Measurements from ENCODE around the gene MEGF8. TPM values are rescaled to one million over a fixed set of nuclear protein-coding genes. Genes with fewer than 3 reads are reported as not detected.

Gene MEGF8
- total and polyA plus RNA-seq, 2 donors (not counting 3 experiments of a cell fraction or from before 2014, with no cell fraction given): 20.6 to 39.6 TPM

GRCh38 chr19:42294471-42295137 is 30.8 kb upstream of the MEGF8 start:
- FAIRE-seq (no peak), DNase-seq (ENCODE audit: low read depth, low spot score) (no peak)
- H3K9ac ChIP-seq (replicated peaks; ENCODE audit: extremely low read depth, insufficient read depth, low read length): no peak overlapping the region
- TF ChIP-seq MYC (IDR thresholded peaks at IDR 0.05; ENCODE audit: low read depth, low read length) (no peak), POLR2AphosphoS5 (IDR thresholded peaks at IDR 0.05; ENCODE audit: insufficient read depth, low read depth, low read length) (no peak), FOS (IDR thresholded peaks at IDR 0.05; ENCODE audit: borderline replicate concordance, insufficient read depth, low read length) (no peak), POLR2A (IDR thresholded peaks at IDR 0.05; ENCODE audit: low read depth, low read length) (no peak), JUN (IDR thresholded peaks at IDR 0.05; ENCODE audit: borderline replicate concordance, insufficient read depth, insufficient read length, low read depth) (no peak), EZH2 (IDR thresholded peaks at IDR 0.05; ENCODE audit: borderline replicate concordance, low read depth, low read length, severe bottlenecking) (no peak), GATA2 (IDR thresholded peaks at IDR 0.05; ENCODE audit: insufficient read depth, insufficient read length, low read depth, low read length) (no peak)
- TF ChIP-seq, protein P1, sequence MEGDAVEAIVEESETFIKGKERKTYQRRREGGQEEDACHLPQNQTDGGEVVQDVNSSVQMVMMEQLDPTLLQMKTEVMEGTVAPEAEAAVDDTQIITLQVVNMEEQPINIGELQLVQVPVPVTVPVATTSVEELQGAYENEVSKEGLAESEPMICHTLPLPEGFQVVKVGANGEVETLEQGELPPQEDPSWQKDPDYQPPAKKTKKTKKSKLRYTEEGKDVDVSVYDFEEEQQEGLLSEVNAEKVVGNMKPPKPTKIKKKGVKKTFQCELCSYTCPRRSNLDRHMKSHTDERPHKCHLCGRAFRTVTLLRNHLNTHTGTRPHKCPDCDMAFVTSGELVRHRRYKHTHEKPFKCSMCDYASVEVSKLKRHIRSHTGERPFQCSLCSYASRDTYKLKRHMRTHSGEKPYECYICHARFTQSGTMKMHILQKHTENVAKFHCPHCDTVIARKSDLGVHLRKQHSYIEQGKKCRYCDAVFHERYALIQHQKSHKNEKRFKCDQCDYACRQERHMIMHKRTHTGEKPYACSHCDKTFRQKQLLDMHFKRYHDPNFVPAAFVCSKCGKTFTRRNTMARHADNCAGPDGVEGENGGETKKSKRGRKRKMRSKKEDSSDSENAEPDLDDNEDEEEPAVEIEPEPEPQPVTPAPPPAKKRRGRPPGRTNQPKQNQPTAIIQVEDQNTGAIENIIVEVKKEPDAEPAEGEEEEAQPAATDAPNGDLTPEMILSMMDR (IDR thresholded peaks at IDR 0.05; ENCODE audit: extremely low read depth in 1 of 2, insufficient read depth in 1 of 2, low read depth in 1 of 2, low read length in 2 of 2): no peak
- TF ChIP-seq, protein P2, sequence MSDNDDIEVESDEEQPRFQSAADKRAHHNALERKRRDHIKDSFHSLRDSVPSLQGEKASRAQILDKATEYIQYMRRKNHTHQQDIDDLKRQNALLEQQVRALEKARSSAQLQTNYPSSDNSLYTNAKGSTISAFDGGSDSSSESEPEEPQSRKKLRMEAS (IDR thresholded peaks at IDR 0.05; ENCODE audit: insufficient read depth, insufficient read length): no peak
- no peaks in the 10 kb centered on the region for H4K20me1 ChIP-seq (replicated peaks; ENCODE audit: control insufficient read depth, extremely low read depth, insufficient read depth, low read length)
- H2AFZ ChIP-seq (ENCODE audit: low read depth, low read length): no peak overlapping the region
- CTCF ChIA-PET: interaction anchor here (1.0 to 6.7 kb wide), 3 partner anchors 16 to 51 kb away, joined by 4 to 60 read pairs (median 8); no protein-coding TSS in a partner anchor
- H3K4me1 ChIP-seq (ENCODE audit: control insufficient read depth, extremely low read depth, insufficient read depth, low read length): no peaks in the 10 kb centered on the region
- intact Hi-C loops (cut with micrococcal nuclease): no loop called here
- dilution Hi-C loops (cut with MboI; ENCODE audit: extremely low pct_ligation_motif_present, low sequenced_read_pairs): no loop called here
- H3K9me3 ChIP-seq (replicated peaks; ENCODE audit: control insufficient read depth, insufficient read depth, low read length): no peaks in the 10 kb centered on the region
- H3K27me3 ChIP-seq (ENCODE audit: control insufficient read depth in 2 of 2, insufficient read depth in 2 of 2, low read length in 2 of 2): no peaks in the 10 kb centered on the region
- H3K36me3 ChIP-seq (ENCODE audit: control insufficient read depth in 2 of 2, extremely low read depth in 1 of 2, insufficient read depth in 2 of 2, low read length in 2 of 2): peaks cover 14 to 58% of the 10 kb centered on the region in 2 experiments
- POLR2A ChIA-PET: no interaction called here
- BruUV-seq (replicated peaks): no TSS peak
- no peak overlapping the region for H3K4me2 ChIP-seq (ENCODE audit: insufficient read depth, low read length)
- H3K4me3 ChIP-seq (replicated peaks in 1 of 3; ENCODE audit: insufficient read depth in 1 of 3, low read depth in 1 of 3, low read length in 3 of 3): no peak overlapping the region
- H3K9me1 ChIP-seq (replicated peaks; ENCODE audit: control insufficient read depth, extremely low read depth, insufficient read depth, low read length): no peaks in the 10 kb centered on the region
- no peaks in the 10 kb centered on the region for H3K79me2 ChIP-seq (ENCODE audit: control insufficient read depth, insufficient read depth, low read length)
- H3K27ac ChIP-seq (ENCODE audit: insufficient read depth, low read depth, low read length): no peak overlapping the region

Measured in endothelial cell of umbilical vein (primary cell).